Measurements from ENCODE around the gene TXK. TPM values are rescaled to one million over a fixed set of nuclear protein-coding genes. Genes with fewer than 3 reads are reported as not detected.

The TXK gene
- total and polyA plus RNA-seq, 2 of the 13 experiments (the other 11 are each of a cell fraction or from before 2014, with no cell fraction given): not detected

DNA sequence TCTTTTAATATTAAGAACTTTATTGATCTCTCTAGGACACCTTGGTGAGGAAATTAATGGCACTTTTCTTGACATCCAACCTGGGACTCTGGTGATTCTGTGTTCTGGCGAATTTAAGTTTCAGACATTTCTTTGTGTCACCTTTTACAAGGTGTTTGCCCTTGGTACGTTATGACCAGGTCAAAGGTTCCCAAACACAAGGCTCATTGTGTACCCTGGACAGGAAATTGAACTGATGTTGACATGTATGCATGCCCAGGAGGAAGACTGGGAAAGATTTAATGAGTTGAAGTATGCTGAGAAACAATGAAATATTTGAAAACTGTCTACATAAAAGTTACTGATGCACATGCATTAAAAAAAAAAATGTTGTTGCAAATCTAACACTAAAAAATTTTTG is 95.4 kb downstream of the TXK start (continued):
- 0 out of 2 replicates have a peak, but pooled peaks have one; percentile 39 for TF ChIP-seq BCL6 (CRISPR knock-in tag; IDR thresholded peaks at IDR 0.05)
- TF ChIP-seq ZNF629 (CRISPR knock-in tag; conservative IDR thresholded peaks at IDR 0.05): no peak
- TF ChIP-seq POGZ (CRISPR knock-in tag; IDR thresholded peaks at IDR 0.05): peak; percentile 71; the same call in 1 of the 2 replicates
- TF ChIP-seq PPARG (CRISPR knock-in tag; conservative IDR thresholded peaks at IDR 0.05): peak; percentile 96
- TF ChIP-seq KMT2B (CRISPR knock-in tag; IDR thresholded peaks at IDR 0.05): no peak
- TF ChIP-seq TIGD3 (CRISPR knock-in tag; IDR thresholded peaks at IDR 0.05; ENCODE audit: borderline replicate concordance): no peak
- TF ChIP-seq NR2C2 (CRISPR knock-in tag; IDR thresholded peaks at IDR 0.05; ENCODE audit: borderline replicate concordance): peak; percentile 58
- TF ChIP-seq PAWR (CRISPR knock-in tag; IDR thresholded peaks at IDR 0.05; ENCODE audit: borderline replicate concordance): no peak
- no peak for TF ChIP-seq YY1 (IDR thresholded peaks at IDR 0.05; ENCODE audit: insufficient read depth, insufficient replicate concordance, low read depth, low read length)
- no peak for TF ChIP-seq FOXP1 (IDR thresholded peaks at IDR 0.05)
- TF ChIP-seq FOXP1 (CRISPR knock-in tag; IDR thresholded peaks at IDR 0.05): peak; percentile 71
- peak; percentile 95 for TF ChIP-seq ESRRA (CRISPR knock-in tag; IDR thresholded peaks at IDR 0.05; ENCODE audit: low read depth)
- no peak for TF ChIP-seq ZNF773 (CRISPR knock-in tag; IDR thresholded peaks at IDR 0.05; ENCODE audit: borderline replicate concordance)
- peak; percentile 39; the same call in 1 of the 2 replicates for TF ChIP-seq FOXP4 (CRISPR knock-in tag; IDR thresholded peaks at IDR 0.05)
- TF ChIP-seq, protein P1, sequence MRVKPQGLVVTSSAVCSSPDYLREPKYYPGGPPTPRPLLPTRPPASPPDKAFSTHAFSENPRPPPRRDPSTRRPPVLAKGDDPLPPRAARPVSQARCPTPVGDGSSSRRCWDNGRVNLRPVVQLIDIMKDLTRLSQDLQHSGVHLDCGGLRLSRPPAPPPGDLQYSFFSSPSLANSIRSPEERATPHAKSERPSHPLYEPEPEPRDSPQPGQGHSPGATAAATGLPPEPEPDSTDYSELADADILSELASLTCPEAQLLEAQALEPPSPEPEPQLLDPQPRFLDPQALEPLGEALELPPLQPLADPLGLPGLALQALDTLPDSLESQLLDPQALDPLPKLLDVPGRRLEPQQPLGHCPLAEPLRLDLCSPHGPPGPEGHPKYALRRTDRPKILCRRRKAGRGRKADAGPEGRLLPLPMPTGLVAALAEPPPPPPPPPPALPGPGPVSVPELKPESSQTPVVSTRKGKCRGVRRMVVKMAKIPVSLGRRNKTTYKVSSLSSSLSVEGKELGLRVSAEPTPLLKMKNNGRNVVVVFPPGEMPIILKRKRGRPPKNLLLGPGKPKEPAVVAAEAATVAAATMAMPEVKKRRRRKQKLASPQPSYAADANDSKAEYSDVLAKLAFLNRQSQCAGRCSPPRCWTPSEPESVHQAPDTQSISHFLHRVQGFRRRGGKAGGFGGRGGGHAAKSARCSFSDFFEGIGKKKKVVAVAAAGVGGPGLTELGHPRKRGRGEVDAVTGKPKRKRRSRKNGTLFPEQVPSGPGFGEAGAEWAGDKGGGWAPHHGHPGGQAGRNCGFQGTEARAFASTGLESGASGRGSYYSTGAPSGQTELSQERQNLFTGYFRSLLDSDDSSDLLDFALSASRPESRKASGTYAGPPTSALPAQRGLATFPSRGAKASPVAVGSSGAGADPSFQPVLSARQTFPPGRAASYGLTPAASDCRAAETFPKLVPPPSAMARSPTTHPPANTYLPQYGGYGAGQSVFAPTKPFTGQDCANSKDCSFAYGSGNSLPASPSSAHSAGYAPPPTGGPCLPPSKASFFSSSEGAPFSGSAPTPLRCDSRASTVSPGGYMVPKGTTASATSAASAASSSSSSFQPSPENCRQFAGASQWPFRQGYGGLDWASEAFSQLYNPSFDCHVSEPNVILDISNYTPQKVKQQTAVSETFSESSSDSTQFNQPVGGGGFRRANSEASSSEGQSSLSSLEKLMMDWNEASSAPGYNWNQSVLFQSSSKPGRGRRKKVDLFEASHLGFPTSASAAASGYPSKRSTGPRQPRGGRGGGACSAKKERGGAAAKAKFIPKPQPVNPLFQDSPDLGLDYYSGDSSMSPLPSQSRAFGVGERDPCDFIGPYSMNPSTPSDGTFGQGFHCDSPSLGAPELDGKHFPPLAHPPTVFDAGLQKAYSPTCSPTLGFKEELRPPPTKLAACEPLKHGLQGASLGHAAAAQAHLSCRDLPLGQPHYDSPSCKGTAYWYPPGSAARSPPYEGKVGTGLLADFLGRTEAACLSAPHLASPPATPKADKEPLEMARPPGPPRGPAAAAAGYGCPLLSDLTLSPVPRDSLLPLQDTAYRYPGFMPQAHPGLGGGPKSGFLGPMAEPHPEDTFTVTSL (CRISPR knock-in tag; IDR thresholded peaks at IDR 0.05; ENCODE audit: borderline replicate concordance): peak; percentile 94
- peak; percentile 43 for TF ChIP-seq TEAD3 (CRISPR knock-in tag; optimal IDR thresholded peaks at IDR 0.05; ENCODE audit: borderline replicate concordance)
- TF ChIP-seq GATAD2A (CRISPR knock-in tag; IDR thresholded peaks at IDR 0.05): peak; percentile 73
- TF ChIP-seq, protein P2, sequence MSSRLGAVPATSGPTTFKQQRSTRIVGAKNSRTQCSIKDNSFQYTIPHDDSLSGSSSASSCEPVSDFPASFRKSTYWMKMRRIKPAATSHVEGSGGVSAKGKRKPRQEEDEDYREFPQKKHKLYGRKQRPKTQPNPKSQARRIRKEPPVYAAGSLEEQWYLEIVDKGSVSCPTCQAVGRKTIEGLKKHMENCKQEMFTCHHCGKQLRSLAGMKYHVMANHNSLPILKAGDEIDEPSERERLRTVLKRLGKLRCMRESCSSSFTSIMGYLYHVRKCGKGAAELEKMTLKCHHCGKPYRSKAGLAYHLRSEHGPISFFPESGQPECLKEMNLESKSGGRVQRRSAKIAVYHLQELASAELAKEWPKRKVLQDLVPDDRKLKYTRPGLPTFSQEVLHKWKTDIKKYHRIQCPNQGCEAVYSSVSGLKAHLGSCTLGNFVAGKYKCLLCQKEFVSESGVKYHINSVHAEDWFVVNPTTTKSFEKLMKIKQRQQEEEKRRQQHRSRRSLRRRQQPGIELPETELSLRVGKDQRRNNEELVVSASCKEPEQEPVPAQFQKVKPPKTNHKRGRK (CRISPR knock-in tag; IDR thresholded peaks at IDR 0.05): no peak

Measured in HepG2 (cell line).